ENCODE data around the gene KIF6.

DNA sequence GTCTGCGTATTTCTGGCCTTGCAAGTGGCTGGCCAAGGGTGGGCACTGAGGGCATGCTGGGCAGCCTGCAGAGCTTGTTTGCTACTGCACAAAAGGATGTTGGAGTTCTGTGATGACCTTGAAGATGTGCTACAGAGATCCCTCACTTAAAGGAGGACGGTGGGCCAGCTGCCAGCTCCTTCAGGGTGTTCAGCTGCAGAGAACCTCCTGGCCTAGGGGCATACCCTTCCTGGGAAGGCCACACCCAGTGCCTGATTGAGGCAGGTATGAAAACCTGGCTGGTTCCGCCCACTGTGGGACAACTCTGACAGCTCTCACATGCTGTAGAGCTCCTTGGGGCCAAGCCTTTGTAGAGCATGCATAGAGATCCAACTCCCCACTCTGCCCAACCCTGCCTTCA lies 408.0 kb downstream of the KIF6 start:
- TF ChIP-seq, protein P1, sequence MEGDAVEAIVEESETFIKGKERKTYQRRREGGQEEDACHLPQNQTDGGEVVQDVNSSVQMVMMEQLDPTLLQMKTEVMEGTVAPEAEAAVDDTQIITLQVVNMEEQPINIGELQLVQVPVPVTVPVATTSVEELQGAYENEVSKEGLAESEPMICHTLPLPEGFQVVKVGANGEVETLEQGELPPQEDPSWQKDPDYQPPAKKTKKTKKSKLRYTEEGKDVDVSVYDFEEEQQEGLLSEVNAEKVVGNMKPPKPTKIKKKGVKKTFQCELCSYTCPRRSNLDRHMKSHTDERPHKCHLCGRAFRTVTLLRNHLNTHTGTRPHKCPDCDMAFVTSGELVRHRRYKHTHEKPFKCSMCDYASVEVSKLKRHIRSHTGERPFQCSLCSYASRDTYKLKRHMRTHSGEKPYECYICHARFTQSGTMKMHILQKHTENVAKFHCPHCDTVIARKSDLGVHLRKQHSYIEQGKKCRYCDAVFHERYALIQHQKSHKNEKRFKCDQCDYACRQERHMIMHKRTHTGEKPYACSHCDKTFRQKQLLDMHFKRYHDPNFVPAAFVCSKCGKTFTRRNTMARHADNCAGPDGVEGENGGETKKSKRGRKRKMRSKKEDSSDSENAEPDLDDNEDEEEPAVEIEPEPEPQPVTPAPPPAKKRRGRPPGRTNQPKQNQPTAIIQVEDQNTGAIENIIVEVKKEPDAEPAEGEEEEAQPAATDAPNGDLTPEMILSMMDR (IDR thresholded peaks at IDR 0.05; ENCODE audit: low read length), result no peak
- TF ChIP-seq EZH2 (IDR thresholded peaks at IDR 0.05; ENCODE audit: borderline replicate concordance, low read length), result no peak

Data from OCI-LY1 (cell line).